ENCODE data around the gene AHI1. TPM values are rescaled to one million over a fixed set of nuclear protein-coding genes. Genes with fewer than 3 reads are reported as not detected.

Gene AHI1
- total and polyA plus RNA-seq, 10 of the 15 experiments (the other 5 are each of a cell fraction or from before 2014, with no cell fraction given), result 3.2 to 9.5 (median 4.6) TPM

GRCh38 chr6:135322427-135323201, 174.9 kb downstream of the AHI1 start (continued):
- TF ChIP-seq ZNF687 (IDR thresholded peaks at IDR 0.05) (no peak), SUPT20H (IDR thresholded peaks at IDR 0.05; ENCODE audit: borderline replicate concordance, control insufficient read depth, low read depth, low read length) (no peak), TCF3 (IDR thresholded peaks at IDR 0.05; ENCODE audit: borderline replicate concordance, insufficient read depth, low read depth, low read length) (peak; percentile 20; the same call in 1 of the 2 replicates), BHLHE40 (IDR thresholded peaks at IDR 0.05; ENCODE audit: borderline replicate concordance in 1 of 2, low read depth in 2 of 2, low read length in 1 of 2) (peak; percentile 54 to 78; a peak in 2 of 4 replicates), PRDM15 (CRISPR knock-in tag; IDR thresholded peaks at IDR 0.05) (no peak), MLLT1 (IDR thresholded peaks at IDR 0.05) (no peak), POLR2A (IDR thresholded peaks at IDR 0.05; ENCODE audit: low read depth, low read length) (no peak), TAF1 (IDR thresholded peaks at IDR 0.05; ENCODE audit: borderline replicate concordance, low read depth, low read length) (no peak), STAT3 (IDR thresholded peaks at IDR 0.05; ENCODE audit: low read depth, low read length) (no peak), NR2C2 (IDR thresholded peaks at IDR 0.05; ENCODE audit: borderline replicate concordance, control insufficient read depth, insufficient read length, low read depth) (no peak), MYC (IDR thresholded peaks at IDR 0.05; ENCODE audit: insufficient read depth, insufficient read length, insufficient replicate concordance, low read length, severe bottlenecking) (no peak), NFXL1 (IDR thresholded peaks at IDR 0.05; ENCODE audit: borderline replicate concordance) (no peak), RAD51 (IDR thresholded peaks at IDR 0.05) (peak; percentile 59), IRF3 (IDR thresholded peaks at IDR 0.05) (no peak)

Measured in GM12878 (cell line).